Hepatocyte (in vitro differentiated cells): ENCODE measurements around the gene SNHG17.

ENCODE experiments used
- CTCF ChIP-seq: fragments of 200-600 bp; sonication (generic); IDR thresholded peaks from 2 replicates; pipeline ENCODE4 v1.5.1; 2016; ENCODE audit warnings: antibody characterized with exemption, mild to moderate bottlenecking; ENCODE audit not compliant: poor library complexity
- EZH2 ChIP-seq: fragments of 200-600 bp; sonication (generic); IDR thresholded peaks from 2 replicates; pipeline ENCODE4 v1.6.1; 2016; ENCODE audit warnings: antibody characterized with exemption, mild to moderate bottlenecking, borderline replicate concordance
- EZH2phosphoT487 ChIP-seq: fragments of 200-600 bp; sonication (generic); IDR thresholded peaks from one replicate; pipeline ENCODE4 v1.6.1; 2018; ENCODE audit warnings: antibody characterized with exemption, mild to moderate bottlenecking, low read depth, moderate library complexity; ENCODE audit not compliant: unreplicated experiment, severe bottlenecking

- TF ChIP-seq CTCF = no peak
- TF ChIP-seq EZH2 = no peak
- TF ChIP-seq EZH2phosphoT487 = no peak
These were observed 6.8 kb upstream of the SNHG17 start for GRCh38 chr20:38441916-38442315.
